ENCODE measurements around the gene IL17B.

Gene IL17B, protein sequence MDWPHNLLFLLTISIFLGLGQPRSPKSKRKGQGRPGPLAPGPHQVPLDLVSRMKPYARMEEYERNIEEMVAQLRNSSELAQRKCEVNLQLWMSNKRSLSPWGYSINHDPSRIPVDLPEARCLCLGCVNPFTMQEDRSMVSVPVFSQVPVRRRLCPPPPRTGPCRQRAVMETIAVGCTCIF

DNA sequence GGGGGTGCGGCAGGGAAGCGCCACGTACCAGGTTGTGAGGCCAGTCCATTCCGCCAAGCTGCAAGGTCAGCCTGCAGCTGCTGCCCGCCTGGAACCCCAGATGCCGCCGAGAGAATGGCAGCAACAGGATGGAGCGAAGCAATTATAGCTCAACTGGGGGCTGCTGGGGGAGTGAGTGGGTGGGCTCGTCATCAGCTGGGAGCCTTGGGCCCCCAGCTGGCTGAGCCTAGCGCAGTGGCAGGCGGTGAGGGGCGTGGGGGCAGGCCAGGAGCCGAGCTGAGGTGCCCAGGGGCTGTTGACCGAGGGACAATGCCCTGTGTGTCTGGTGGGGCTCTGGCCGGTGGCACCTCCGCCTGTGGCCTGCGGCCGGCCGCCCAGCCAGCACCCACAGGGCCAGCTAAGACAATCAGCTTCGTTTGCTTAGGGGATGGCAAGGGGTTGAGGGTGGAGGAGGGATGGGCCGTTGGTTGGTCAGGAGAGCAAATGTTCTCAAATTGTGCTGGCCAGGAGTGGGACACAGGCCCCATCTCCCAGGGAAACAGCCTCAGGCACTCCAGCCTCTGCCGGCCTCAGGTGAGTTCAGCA is at the start of gene IL17B:
Gene IL17B (minus strand): TSS at position 116 of the 585 bp plus-strand sequence. CDS start 67 bp downstream, at position 49.
- TF ChIP-seq, protein P1, sequence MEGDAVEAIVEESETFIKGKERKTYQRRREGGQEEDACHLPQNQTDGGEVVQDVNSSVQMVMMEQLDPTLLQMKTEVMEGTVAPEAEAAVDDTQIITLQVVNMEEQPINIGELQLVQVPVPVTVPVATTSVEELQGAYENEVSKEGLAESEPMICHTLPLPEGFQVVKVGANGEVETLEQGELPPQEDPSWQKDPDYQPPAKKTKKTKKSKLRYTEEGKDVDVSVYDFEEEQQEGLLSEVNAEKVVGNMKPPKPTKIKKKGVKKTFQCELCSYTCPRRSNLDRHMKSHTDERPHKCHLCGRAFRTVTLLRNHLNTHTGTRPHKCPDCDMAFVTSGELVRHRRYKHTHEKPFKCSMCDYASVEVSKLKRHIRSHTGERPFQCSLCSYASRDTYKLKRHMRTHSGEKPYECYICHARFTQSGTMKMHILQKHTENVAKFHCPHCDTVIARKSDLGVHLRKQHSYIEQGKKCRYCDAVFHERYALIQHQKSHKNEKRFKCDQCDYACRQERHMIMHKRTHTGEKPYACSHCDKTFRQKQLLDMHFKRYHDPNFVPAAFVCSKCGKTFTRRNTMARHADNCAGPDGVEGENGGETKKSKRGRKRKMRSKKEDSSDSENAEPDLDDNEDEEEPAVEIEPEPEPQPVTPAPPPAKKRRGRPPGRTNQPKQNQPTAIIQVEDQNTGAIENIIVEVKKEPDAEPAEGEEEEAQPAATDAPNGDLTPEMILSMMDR (IDR thresholded peaks at IDR 0.05; ENCODE audit: insufficient read depth, missing control alignments) = no peak
- FAIRE-seq (no peak), DNase-seq (ENCODE audit: insufficient read length, low spot score) (no peak)

DNA sequence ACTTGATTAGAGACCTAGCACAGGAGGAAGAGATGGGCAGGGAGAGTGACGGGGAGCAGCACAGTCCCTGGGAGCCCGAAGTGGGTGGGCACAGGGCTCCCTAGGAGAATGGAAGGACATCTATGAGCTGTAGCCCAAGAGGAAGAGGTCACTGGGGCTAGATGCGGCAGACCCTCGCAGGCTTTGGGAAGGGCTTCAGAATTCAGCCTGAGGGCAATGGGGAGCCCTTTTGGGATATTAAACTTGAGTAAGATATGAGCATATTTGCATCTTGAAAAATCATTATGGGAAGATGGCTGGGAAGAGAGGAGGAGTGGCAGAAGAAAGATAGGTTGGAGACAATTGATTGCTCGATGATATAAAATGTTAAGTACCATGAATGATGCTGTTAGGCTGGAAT is 48.9 kb upstream of the IL17B start:
- DNase-seq (ENCODE audit: insufficient read length, low spot score) (no peak), FAIRE-seq (no peak)
- TF ChIP-seq, protein P1 (IDR thresholded peaks at IDR 0.05; ENCODE audit: insufficient read depth, missing control alignments) = no peak

DNA sequence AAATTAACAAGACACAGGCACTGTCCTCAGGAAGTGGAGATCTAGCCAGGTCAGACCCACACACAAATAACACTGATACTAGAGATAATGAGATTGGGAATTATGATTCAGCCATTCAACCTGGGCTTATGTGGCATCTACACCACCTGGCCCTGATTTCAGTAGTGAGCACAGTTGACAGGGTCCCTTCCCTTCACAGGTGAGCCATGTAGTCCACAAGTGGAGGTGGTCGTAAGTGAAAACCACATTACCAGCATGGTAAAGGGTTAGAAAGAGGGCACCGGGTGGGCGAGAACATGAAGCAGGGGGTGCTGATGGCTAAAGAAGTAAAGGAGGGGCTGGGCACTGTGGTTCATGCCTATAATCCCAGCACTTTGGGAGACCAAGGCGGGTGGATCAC is 48.3 kb upstream of the IL17B start:
- no peak for FAIRE-seq
- no peak for DNase-seq (ENCODE audit: insufficient read length, low spot score)
- TF ChIP-seq, protein P1 (IDR thresholded peaks at IDR 0.05; ENCODE audit: insufficient read depth, missing control alignments) = no peak

DNA sequence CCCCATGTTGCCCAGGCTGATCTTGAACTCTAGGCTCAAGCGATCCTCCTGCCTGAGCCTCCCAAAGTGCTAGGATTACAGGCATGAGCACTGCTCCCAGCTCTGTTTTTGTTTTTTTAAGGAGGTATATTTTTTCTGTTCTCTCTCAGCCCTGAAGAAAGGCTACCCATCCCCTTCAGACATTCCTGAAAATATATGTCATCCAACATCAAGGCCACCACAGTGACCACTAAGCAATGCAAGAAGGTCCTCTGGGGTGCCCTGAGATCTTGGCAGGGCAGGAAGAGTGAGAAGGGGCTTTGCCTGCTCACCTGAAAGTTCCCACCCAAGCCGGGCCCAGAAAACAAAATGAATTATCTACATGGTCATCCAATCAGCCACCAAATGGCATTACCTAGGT is 47.8 kb upstream of the IL17B start:
- DNase-seq (ENCODE audit: insufficient read length, low spot score) (no peak), FAIRE-seq (no peak)
- TF ChIP-seq, protein P1 (IDR thresholded peaks at IDR 0.05; ENCODE audit: insufficient read depth, missing control alignments) = no peak

DNA sequence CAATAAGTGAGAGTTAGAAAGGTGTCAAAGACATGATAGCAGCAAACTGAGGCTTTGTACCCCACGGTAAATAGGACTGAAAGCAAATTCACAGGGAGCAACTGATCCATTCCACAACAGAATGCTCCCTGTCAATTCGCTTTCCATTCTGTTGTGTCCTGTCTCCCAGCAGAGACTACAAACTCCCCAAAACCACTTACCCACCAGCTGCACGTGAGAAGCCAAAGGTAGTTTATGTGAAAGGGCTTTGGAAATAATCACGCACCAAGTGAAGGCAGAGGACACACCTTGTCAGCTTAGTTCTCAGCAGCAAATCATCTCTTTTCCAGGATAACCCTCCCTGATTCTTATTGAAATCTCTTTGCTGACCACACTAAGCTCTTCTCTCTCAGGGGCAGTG is 46.6 kb upstream of the IL17B start:
- FAIRE-seq = no peak
- no peak for DNase-seq (ENCODE audit: insufficient read length, low spot score)
- TF ChIP-seq, protein P1 (IDR thresholded peaks at IDR 0.05; ENCODE audit: insufficient read depth, missing control alignments) = no peak

DNA sequence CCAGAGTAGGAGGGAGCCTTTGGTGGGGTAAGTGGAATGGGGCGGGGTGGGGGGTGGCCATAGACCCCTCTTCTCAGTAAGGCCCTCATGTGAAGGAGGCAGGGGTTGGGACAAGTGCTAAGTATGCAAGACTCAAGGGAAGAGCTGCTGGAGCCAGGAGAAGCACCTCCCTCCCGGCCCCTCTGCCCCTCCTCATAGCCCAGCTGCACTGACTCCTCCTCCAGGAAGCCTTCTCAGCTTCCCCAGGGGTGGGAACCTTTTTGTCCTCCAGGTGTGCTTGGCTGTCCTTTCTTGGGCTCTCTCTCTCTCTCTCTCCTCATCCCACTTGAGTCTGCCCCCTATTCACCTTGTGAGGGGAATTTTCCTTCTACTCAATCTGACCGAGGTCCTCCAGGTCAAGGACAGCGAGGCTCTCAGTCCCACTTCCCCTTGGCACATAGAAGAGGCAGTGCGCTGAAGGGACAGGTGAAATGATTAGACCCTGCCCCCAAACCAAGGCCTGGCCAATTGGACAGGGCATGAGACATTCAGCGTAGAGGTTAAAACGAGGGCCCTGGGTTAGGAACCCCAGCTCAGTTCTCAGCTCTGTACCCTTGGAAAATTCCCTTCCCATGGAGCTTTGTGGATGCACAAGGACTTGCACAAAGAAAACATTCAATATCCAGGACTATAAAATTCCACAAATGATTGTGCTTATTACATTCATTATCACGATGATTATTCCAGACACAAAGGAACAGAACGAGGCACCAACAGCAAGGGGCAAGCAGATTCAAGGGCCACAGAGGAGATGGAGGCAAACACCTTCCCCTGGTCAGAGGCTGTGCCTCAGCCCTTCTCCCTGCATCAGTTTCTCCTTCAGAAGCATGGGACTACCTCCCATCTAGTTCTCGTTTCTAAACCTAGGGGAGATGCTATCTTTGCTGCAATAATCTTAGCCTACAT is 45.6 kb upstream of the IL17B start:
- FAIRE-seq = no peak
- DNase-seq (ENCODE audit: insufficient read length, low spot score) = no peak
- TF ChIP-seq, protein P1 (IDR thresholded peaks at IDR 0.05; ENCODE audit: insufficient read depth, missing control alignments) = no peak

Data from D721Med (cell line).